SK-N-MC (cell line): ENCODE data around the gene AKAP6.

Source experiments
- DNase-seq: peaks from one replicate; pipeline ENCODE4 v3.0.0-alpha.2; 2011; ENCODE audit warnings: low read depth, low spot score
- H3K27ac ChIP-seq: fragments of 200-600 bp; sonication (generic); 2 replicates; pipeline ENCODE4 v1.5.1; 2016; ENCODE audit warnings: mixed run types
- H3K36me3 ChIP-seq: fragments of 200-600 bp; sonication (generic); 2 replicates; pipeline ENCODE4 v1.6.1; 2017; ENCODE audit warnings: antibody characterized with exemption, low read length, mixed read lengths; ENCODE audit not compliant: insufficient read depth
- H3K4me3 ChIP-seq: fragments of 200-600 bp; sonication (generic); 2 replicates; pipeline ENCODE4 v1.5.1; 2016
- H3K9ac ChIP-seq: fragments of 200-600 bp; sonication (generic); 2 replicates; pipeline ENCODE4 v1.8.0; 2017; ENCODE audit warnings: mixed run types, mixed read lengths; ENCODE audit not compliant: insufficient read length
- H3K9me3 ChIP-seq: fragments of 200-600 bp; sonication (generic); 2 replicates; pipeline ENCODE4 v1.6.1; 2017; ENCODE audit warnings: low read depth, mild to moderate bottlenecking, antibody characterized with exemption, low read length, moderate library complexity, mixed read lengths
- EZH2 ChIP-seq: fragments of 200-600 bp; sonication (generic); IDR thresholded peaks from one replicate; pipeline ENCODE4 v1.6.1; 2017; ENCODE audit warnings: antibody characterized with exemption
- FOXP2 ChIP-seq: optimal IDR thresholded peaks from 2 replicates; pipeline ENCODE3; 2011; ENCODE audit warnings: mild to moderate bottlenecking, moderate library complexity; ENCODE audit not compliant: insufficient read depth; ENCODE audit errors: extremely low read length, control extremely low read depth
- POLR2AphosphoS5 ChIP-seq: IDR thresholded peaks from 2 replicates; pipeline ENCODE4 v1.6.1; 2012; ENCODE audit warnings: mild to moderate bottlenecking, low read depth, low read length, borderline replicate concordance

Gene AKAP6

GRCh38 chr14:32662211-32662610 lies 333.1 kb downstream of the AKAP6 start:
- no peak overlapping the region for H3K9ac ChIP-seq
- H3K4me3 ChIP-seq, result no peak overlapping the region
- H3K9me3 ChIP-seq, result no peaks in the 10 kb centered on the region
- H3K27ac ChIP-seq, result no peak overlapping the region
- TF ChIP-seq POLR2AphosphoS5, result no peak
- no peak for DNase-seq
- H3K36me3 ChIP-seq, result no peaks in the 10 kb centered on the region

- TF ChIP-seq EZH2 (no peak), POLR2AphosphoS5 (peak; percentile 13; the same call in 1 of the 2 replicates)
- H3K9ac ChIP-seq, result no peak overlapping the region
- H3K36me3 ChIP-seq, result no peaks in the 10 kb centered on the region
- H3K4me3 ChIP-seq, result no peak overlapping the region
- DNase-seq, result peak; percentile 70
- H3K27ac ChIP-seq, result no peak overlapping the region
- no peaks in the 10 kb centered on the region for H3K9me3 ChIP-seq
Measured at GRCh38 chr14:32666308-32666707, 337.2 kb downstream of the AKAP6 start.

DNA sequence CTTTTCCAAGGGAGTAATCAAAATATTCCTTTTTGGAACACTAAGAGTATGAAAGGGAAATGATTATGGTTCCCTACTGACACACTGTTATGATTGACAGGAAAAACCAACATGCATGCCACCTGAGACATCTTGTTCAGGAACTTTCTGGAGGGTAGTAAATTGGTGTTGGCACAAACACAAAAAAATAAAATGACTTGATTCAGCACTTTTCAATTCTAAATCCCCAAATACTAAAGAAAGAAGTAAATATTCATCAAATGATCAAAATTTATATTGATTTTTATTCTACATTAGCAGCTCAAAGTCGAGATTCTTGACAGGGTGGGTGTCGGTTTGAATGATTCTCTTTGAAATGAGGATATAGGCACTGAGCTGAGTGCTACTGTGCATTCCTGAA lies 338.2 kb downstream of the AKAP6 start:
- H3K27ac ChIP-seq, result no peak overlapping the region
- no peaks in the 10 kb centered on the region for H3K36me3 ChIP-seq
- H3K4me3 ChIP-seq, result no peak overlapping the region
- TF ChIP-seq FOXP2 (no peak), EZH2 (no peak), POLR2AphosphoS5 (no peak)
- DNase-seq, result no peak
- H3K9ac ChIP-seq, result no peak overlapping the region
- H3K9me3 ChIP-seq, result no peaks in the 10 kb centered on the region

DNA sequence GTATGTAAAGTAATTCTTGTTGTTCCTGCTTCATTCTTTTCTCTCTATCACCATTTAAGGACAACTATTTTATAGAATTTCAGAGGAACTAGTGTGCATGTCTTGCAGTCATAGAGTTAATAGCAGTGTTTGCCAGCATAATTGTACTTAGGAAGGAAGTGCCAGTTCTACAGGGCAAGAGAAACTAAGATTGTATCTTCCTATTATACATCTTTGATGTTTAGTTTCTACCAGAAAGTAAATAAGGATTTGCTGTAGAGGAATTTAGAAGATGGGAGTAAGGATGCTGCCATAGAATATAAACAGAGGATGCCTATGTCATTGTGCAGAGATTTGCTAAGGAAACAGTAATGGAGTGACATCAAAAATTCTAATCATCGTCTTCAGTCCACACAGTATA lies 338.7 kb downstream of the AKAP6 start:
- no peak overlapping the region for H3K27ac ChIP-seq

DNA sequence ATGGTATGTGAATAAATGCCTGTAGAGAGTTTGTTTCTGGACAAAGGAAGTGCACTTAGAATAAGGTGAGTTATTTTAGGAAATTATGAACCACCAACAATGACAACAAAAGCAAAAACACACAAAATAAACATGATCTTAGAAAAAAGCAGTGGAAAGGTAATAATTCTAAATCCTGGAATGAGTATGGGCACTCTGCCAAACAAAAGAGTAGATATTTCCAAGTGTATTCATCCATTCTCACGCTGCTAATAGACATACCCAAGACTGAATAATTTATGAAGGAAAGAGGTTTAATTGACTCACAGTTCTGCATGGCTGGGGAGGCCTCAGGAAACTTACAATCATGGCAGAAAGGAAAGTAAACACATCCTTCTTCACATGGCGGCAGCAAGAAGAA lies 340.3 kb downstream of the AKAP6 start:
- no peaks in the 10 kb centered on the region for H3K9me3 ChIP-seq
- H3K27ac ChIP-seq, result no peak overlapping the region
- no peak for DNase-seq
- no peak overlapping the region for H3K9ac ChIP-seq
- H3K36me3 ChIP-seq, result no peaks in the 10 kb centered on the region
- no peak for TF ChIP-seq EZH2
- no peak for TF ChIP-seq POLR2AphosphoS5
- TF ChIP-seq FOXP2, result no peak
- H3K4me3 ChIP-seq, result no peak overlapping the region

More for the DNA sequence above, 338.7 kb downstream of the AKAP6 start:
- Histone ChIP-seq H3K9ac (no peak overlapping the region), H3K4me3 (no peak overlapping the region), H3K9me3 (no peaks in the 10 kb centered on the region), H3K36me3 (no peaks in the 10 kb centered on the region)
- no peak for TF ChIP-seq FOXP2
- TF ChIP-seq EZH2, result no peak
- TF ChIP-seq POLR2AphosphoS5, result no peak
- no peak for DNase-seq

GRCh38 chr14:32675433-32675832 lies 346.3 kb downstream of the AKAP6 start:
- H3K36me3 ChIP-seq, result no peaks in the 10 kb centered on the region
- TF ChIP-seq POLR2AphosphoS5 (no peak), EZH2 (no peak), FOXP2 (no peak)
- no peak for DNase-seq
- H3K27ac ChIP-seq, result no peak overlapping the region
- no peak overlapping the region for H3K9ac ChIP-seq
- H3K4me3 ChIP-seq, result no peak overlapping the region
- no peaks in the 10 kb centered on the region for H3K9me3 ChIP-seq

DNA sequence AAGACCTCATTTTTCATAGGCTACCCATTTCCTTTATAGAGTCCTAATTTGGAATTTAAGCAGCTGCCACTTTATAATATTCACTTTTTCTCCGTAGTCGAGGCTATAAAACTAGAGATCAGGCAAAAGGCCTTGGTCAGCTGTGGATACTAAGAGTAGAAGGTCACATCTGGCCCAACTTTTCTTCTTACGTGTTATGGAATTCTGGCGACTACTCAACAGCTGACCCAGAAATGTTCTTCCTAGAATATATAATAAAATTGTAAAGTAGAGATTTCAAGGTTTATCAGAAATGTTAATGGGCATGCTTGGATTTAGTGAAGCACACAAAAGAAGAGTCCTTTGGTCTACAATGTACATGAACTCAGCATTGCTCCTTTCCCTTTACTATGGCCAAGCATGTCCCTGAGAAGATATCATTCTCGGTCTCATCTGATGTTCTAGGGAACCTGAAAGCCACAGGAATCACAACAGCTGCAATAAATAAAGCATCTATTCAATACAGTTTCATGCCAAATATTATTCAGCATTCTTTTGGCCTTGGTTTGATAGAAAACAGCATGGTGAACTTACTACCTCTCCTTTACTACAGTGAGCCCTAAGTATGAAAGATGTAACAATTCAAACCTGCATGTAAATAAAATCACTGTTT lies 348.2 kb downstream of the AKAP6 start:
- H3K9ac ChIP-seq, result no peak overlapping the region
- no peak overlapping the region for H3K4me3 ChIP-seq
- H3K27ac ChIP-seq, result no peak overlapping the region
- TF ChIP-seq FOXP2, result no peak
- no peak for TF ChIP-seq POLR2AphosphoS5
- TF ChIP-seq EZH2, result no peak
- no peak for DNase-seq
- H3K36me3 ChIP-seq, result no peaks in the 10 kb centered on the region
- no peaks in the 10 kb centered on the region for H3K9me3 ChIP-seq

DNA sequence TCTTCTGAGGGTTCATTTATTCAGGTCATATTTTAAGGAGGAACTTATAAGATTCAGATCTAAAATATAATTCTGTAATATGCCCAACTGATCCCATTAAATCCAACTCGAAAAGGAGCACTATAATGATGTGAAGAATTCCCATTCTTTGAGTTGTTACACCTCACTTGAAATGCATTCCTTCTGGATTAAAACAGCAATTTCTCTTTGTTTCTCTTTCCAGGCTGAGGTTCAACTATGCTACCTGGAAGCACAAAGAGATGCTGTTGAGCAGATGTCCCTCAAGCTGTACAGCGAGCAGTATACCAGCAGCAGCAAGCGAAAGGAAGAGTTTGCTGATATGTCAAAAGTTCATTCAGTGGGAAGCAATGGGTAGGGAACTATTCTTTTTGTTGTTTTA lies 349.0 kb downstream of the AKAP6 start:
- no peaks in the 10 kb centered on the region for H3K36me3 ChIP-seq
- no peak for TF ChIP-seq EZH2
- no peak for TF ChIP-seq FOXP2
- no peak for TF ChIP-seq POLR2AphosphoS5
- no peak overlapping the region for H3K9ac ChIP-seq
- no peak overlapping the region for H3K4me3 ChIP-seq
- H3K27ac ChIP-seq, result no peak overlapping the region
- H3K9me3 ChIP-seq, result no peaks in the 10 kb centered on the region
- DNase-seq, result no peak

- Histone ChIP-seq H3K4me3 (no peak overlapping the region), H3K27ac (no peak overlapping the region), H3K9ac (no peak overlapping the region), H3K9me3 (no peaks in the 10 kb centered on the region), H3K36me3 (no peaks in the 10 kb centered on the region)
- no peak for TF ChIP-seq EZH2
- no peak for TF ChIP-seq FOXP2
- no peak for TF ChIP-seq POLR2AphosphoS5
- DNase-seq, result no peak
Measured at GRCh38 chr14:32679927-32680612, 351.0 kb downstream of the AKAP6 start.
